ENCODE data around the gene SLC39A9. TPM values are rescaled to one million over a fixed set of nuclear protein-coding genes. Genes with fewer than 3 reads are reported as not detected.

The SLC39A9 gene
- total RNA-seq, 1 experiment from 2014 or later, result 76.1 TPM

DNA sequence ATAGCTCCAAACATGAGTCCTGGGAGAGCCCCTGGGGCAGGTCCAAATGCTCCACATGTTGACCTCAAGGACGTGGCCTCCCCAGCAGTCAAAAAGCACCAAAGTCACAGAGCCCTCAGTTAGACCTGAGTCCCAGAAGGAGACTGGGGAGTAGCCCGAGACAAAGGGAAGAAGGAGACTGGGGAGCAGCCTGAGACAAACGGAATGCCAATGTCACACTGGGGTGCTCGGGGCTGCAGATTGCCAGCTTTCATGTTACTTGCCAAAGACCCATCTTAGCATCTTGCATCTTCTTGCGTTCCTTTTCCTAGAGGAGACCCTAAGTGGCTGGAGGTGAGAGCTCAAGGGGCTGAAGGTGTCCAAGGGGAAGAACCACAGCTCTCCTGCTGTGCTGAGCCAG is 100.9 kb downstream of the SLC39A9 start:
- no peak for DNase-seq (ENCODE audit: low read depth)

- DNase-seq (ENCODE audit: low read depth), result no peak
These were observed 101.6 kb downstream of the SLC39A9 start for GRCh38 chr14:69500096-69500495.

DNA sequence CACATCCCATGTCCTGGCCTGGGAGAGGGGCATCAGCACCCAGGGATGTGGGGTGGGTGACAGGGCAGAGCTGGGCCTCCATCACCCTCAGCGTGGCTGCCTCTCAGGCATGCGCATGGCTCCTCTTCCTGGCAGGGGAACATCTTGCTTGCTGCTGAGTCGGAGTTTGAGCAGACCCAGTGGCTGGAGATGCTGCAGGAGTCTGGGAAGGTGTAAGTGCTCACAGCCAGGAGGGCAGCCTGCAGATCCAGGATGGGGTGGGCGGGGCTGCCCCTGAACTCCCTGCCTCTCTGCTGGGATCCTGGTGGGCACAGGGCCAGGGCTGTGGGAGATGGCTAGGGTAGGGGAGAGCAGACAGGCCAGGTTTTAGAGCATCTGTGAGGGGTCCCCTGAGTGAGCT is 102.2 kb downstream of the SLC39A9 start:
- DNase-seq (ENCODE audit: low read depth), result no peak

DNA sequence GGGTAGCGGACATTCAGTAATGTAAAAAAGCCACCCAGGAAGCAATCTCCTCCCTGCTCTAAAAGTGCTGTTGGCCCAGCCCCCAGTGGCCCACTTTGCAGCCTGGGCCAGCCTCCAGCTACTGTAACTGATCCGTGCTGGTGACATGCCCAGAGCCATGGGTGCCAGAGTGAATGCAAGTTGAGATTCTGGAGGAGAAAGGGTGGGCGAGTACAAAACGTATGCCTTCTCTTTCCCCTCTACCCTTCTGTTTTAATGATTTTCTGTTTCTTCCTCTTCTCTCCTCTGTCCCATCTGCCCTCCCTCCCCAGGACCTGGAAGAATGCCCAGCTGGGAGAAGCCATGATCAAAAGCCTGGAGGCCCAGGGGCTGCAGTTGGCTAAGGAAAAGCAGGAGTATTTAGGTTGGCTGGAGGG is 102.9 kb downstream of the SLC39A9 start:
- DNase-seq (ENCODE audit: low read depth), result no peak

DNA sequence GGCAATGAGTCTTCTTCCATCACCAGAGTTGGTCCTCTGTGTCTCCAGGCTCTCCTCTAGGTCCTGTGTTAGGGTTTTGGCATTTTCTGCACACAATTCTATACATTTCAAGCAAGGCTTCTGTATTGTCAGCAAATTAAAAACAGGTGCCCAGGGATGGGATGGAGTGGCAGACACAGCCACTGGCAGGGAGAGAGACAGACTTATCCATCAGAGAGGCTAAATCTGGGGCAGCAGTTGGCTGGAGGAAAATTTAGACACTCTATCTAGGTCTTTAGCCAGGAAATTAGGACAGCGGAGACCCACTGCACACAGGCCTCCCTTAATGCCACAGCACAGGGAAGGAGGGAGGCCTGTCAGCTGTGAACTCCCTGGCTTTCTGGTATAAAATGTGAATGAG is 106.3 kb downstream of the SLC39A9 start:
- no peak for DNase-seq (ENCODE audit: low read depth)

DNA sequence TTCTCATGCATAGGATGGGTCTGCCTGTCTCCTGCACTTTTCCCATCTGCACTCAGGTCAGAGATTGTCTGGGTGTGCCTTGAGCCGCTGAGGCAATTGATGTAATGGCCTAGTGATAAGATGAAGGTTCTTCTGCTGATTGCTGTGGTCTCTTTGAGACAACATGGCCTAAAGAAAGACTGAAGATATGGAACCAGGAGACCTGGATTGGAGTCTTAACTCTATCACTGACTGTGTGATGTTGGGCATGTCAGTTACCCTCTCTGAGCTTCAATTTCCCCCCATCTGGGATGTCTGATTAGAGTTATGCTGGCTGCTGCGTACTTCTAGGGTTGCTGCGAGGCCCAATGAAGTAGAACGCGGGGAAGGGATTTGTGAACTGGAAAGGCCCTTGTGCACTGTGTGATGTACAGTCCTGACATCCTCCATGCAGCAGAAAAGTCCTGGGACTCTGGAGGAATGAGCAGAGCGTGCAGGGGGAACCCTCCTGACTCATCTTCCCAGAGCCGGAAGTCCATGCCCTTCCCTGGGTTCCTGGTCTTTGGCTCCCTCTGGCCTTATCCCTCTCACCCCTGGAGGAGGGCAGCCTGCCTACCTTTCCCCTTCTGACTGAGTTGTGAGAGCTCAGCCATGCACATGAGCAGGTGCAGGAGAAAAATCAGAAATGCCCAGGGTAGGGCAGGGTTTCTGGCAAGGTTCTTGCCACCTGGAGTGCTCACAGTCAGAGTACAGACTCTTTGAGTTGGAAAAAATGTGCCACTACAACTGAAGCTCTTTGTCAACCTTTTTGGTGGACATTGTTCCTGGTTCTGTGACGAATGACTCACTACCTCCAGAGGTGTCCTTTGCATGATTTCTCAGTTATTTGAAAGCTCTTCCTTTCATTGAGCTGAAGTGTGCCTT is 107.1 kb downstream of the SLC39A9 start:
- DNase-seq (ENCODE audit: low read depth), result no peak

- DNase-seq (ENCODE audit: low read depth), result no peak
These were observed 107.7 kb downstream of the SLC39A9 start for GRCh38 chr14:69506241-69506595.

Other genes with a start within 250 kb of the SLC39A9 start
- gene DCAF5, start 245.6 kb upstream of the SLC39A9 start, total RNA-seq (2014; rRNA removed), result 12.9 and 19.6 TPM in 2 replicates
- 12.7 and 14.5 TPM in 2 replicates for gene EXD2, start 207.2 kb upstream of the SLC39A9 start, total RNA-seq (2014; rRNA removed)
- gene GALNT16, start 138.5 kb upstream of the SLC39A9 start, total RNA-seq (2014; rRNA removed), result 5.1 and 5.6 TPM in 2 replicates
- gene ERH, start 393 bp upstream of the SLC39A9 start, total RNA-seq (2014; rRNA removed), result 147 and 159 TPM in 2 replicates
- 0.06 TPM in 1 of 2 replicates, not detected in the other for gene PLEKHD1, start 86.0 kb downstream of the SLC39A9 start, total RNA-seq (2014; rRNA removed)
- gene CCDC177, start 176.2 kb downstream of the SLC39A9 start, total RNA-seq (2014; rRNA removed), result not detected in 2 replicates
- gene SUSD6, start 212.9 kb downstream of the SLC39A9 start, total RNA-seq (2014; rRNA removed), result 4.9 and 6.8 TPM in 2 replicates

All from LHCN-M2 (cell line).